ENCODE measurements around the gene INAVA.

Gene INAVA

DNA sequence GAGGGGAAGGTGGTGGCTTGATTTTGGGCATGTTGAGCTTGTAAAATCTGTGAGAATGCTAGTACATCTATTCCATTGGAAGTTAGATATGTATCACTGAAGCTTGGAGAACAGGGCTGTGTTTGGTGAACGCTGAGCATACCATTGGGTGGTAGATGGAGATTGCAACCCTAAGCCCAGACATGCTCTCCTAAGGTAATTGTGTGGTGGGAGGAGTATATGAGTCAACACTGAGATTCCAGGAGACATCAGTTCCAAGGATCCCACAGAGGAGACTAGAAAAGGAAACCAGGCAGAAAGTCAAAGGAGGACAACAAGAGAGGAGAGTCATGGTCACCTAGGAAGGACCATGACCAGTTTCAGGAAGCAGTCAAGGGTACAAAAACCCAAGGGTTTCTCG, 68.4 kb downstream of the INAVA start:
- TF ChIP-seq RAD21 (IDR thresholded peaks at IDR 0.05; ENCODE audit: low read depth) (no peak), CREB1 (IDR thresholded peaks at IDR 0.05; ENCODE audit: low read depth) (no peak), TEAD4 (IDR thresholded peaks at IDR 0.05) (no peak), TAF1 (IDR thresholded peaks at IDR 0.05; ENCODE audit: low read depth) (no peak), YY1 (IDR thresholded peaks at IDR 0.05; ENCODE audit: low read depth) (no peak), NFIC (IDR thresholded peaks at IDR 0.05) (no peak), CEBPB (IDR thresholded peaks at IDR 0.05) (no peak)
- TF ChIP-seq, protein P1, sequence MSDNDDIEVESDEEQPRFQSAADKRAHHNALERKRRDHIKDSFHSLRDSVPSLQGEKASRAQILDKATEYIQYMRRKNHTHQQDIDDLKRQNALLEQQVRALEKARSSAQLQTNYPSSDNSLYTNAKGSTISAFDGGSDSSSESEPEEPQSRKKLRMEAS (IDR thresholded peaks at IDR 0.05), result no peak
- TF ChIP-seq, protein P2, sequence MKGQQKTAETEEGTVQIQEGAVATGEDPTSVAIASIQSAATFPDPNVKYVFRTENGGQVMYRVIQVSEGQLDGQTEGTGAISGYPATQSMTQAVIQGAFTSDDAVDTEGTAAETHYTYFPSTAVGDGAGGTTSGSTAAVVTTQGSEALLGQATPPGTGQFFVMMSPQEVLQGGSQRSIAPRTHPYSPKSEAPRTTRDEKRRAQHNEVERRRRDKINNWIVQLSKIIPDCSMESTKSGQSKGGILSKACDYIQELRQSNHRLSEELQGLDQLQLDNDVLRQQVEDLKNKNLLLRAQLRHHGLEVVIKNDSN (IDR thresholded peaks at IDR 0.05), result no peak
- TF ChIP-seq, protein P3, sequence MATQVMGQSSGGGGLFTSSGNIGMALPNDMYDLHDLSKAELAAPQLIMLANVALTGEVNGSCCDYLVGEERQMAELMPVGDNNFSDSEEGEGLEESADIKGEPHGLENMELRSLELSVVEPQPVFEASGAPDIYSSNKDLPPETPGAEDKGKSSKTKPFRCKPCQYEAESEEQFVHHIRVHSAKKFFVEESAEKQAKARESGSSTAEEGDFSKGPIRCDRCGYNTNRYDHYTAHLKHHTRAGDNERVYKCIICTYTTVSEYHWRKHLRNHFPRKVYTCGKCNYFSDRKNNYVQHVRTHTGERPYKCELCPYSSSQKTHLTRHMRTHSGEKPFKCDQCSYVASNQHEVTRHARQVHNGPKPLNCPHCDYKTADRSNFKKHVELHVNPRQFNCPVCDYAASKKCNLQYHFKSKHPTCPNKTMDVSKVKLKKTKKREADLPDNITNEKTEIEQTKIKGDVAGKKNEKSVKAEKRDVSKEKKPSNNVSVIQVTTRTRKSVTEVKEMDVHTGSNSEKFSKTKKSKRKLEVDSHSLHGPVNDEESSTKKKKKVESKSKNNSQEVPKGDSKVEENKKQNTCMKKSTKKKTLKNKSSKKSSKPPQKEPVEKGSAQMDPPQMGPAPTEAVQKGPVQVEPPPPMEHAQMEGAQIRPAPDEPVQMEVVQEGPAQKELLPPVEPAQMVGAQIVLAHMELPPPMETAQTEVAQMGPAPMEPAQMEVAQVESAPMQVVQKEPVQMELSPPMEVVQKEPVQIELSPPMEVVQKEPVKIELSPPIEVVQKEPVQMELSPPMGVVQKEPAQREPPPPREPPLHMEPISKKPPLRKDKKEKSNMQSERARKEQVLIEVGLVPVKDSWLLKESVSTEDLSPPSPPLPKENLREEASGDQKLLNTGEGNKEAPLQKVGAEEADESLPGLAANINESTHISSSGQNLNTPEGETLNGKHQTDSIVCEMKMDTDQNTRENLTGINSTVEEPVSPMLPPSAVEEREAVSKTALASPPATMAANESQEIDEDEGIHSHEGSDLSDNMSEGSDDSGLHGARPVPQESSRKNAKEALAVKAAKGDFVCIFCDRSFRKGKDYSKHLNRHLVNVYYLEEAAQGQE (IDR thresholded peaks at IDR 0.05; ENCODE audit: low read depth), result no peak
